Mesothelial cell of epicardium (in vitro differentiated cells): ENCODE measurements around the gene SPHK2. TPM values are rescaled to one million over a fixed set of nuclear protein-coding genes. Genes with fewer than 3 reads are reported as not detected.

Source experiments
- DNase-seq, 2 experiments: peaks; one replicate each; pipeline ENCODE4 v3.0.0; 2021; ENCODE audit warnings: low spot score in 2 of 2; ENCODE audit not compliant: unreplicated experiment in 2 of 2
- H3K27ac Mint-ChIP-seq: 2 replicates; pipeline ENCODE4 v1.8.0; 2021; ENCODE audit warnings: mixed read lengths
- H3K27me3 Mint-ChIP-seq: 2 replicates; pipeline ENCODE4 v1.8.0; 2021; ENCODE audit warnings: low read depth, mixed read lengths
- H3K36me3 Mint-ChIP-seq: 2 replicates; pipeline ENCODE4 v1.8.0; 2021; ENCODE audit warnings: mixed read lengths
- H3K4me1 Mint-ChIP-seq: 2 replicates; pipeline ENCODE4 v1.8.0; 2021; ENCODE audit warnings: mixed read lengths
- H3K4me3 Mint-ChIP-seq: 2 replicates; pipeline ENCODE4 v1.8.0; 2021; ENCODE audit warnings: mild to moderate bottlenecking, moderate library complexity, mixed read lengths
- H3K9me3 Mint-ChIP-seq: 2 replicates; pipeline ENCODE4 v1.8.0; 2021; ENCODE audit warnings: mixed read lengths
- CTCF ChIP-seq: fragments of 200-600 bp; sonication (generic); IDR thresholded peaks from one replicate; pipeline ENCODE4 v1.5.0; 2021; ENCODE audit warnings: antibody characterized with exemption; ENCODE audit not compliant: unreplicated experiment
- total RNA-seq: library from RNA; stranded (reverse); gene quantifications from 3 replicates; pipeline ENCODE4 v1.2.1, GENCODE V29; 2021

Gene SPHK2
- total RNA-seq, 1 donor from 2014 or later, result 27.7 TPM

GRCh38 chr19:48607359-48607755, 11.9 kb upstream of the SPHK2 start:
- TF ChIP-seq CTCF, result no peak
- Mint-ChIP-seq H3K9me3 (no peaks in the 10 kb centered on the region), H3K4me3 (no peak overlapping the region), H3K27me3 (no peaks in the 10 kb centered on the region), H3K27ac (no peak overlapping the region), H3K36me3 (no peaks in the 10 kb centered on the region), H3K4me1 (no peaks in the 10 kb centered on the region)
- no peak for DNase-seq

DNA sequence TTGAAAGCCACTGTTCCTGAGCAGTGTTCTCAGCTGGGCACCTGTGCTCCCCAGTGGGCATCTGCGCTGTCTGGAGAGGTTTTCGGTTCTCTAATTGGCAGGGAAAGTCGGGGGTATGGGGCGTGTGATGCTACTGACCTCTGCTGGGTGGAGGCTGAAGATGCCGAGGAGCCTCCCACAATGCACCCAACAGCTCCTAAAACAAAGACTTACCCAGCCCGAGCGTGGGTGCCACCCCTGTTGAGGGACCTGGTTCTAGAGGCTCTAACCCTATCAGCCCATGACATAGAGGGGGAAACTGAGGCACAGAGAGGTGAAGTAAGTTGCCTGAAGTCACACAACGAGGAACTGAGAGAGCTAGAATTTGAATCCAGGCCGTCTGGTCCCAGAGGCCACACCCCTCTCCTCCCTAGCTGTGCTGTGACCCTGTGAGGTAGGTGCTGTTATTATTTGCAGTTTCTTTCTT, 10.5 kb upstream of the SPHK2 start:
- Mint-ChIP-seq H3K4me3 (no peak overlapping the region), H3K9me3 (no peaks in the 10 kb centered on the region), H3K4me1 (no peaks in the 10 kb centered on the region), H3K27ac (no peak overlapping the region), H3K27me3 (no peaks in the 10 kb centered on the region), H3K36me3 (no peaks in the 10 kb centered on the region)
- no peak for TF ChIP-seq CTCF
- no peak for DNase-seq

DNA sequence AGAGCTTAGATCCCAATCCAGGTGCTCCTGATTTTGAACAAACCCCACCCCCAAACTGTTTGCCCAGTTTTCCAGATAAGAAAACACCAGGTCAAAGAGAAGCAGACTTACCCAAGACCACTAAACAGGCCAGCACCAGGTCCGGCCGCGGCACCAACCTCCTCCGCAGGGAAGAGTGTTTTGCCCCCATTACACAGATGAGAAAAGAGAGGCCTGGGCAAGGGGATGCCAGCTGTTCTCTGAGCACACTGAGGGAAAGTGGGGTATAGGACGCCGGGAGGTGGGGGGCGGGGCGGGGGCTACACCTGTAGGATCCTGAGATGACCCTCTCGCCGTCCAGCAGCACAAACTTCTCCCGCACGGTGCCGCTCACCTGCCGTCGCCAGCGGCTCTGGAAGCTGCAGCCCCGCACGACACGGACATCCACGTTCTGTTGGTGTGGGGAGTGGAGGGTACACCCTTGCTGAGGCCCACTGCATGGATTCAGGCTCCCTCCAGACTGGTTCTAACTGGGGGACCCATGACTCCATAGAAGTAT, 9.7 kb upstream of the SPHK2 start:
- no peak for TF ChIP-seq CTCF
- H3K4me3 Mint-ChIP-seq, result no peak overlapping the region
- no peaks in the 10 kb centered on the region for H3K9me3 Mint-ChIP-seq
- no peak for DNase-seq
- H3K4me1 Mint-ChIP-seq, result no peaks in the 10 kb centered on the region
- no peaks in the 10 kb centered on the region for H3K36me3 Mint-ChIP-seq
- no peak overlapping the region for H3K27ac Mint-ChIP-seq
- no peaks in the 10 kb centered on the region for H3K27me3 Mint-ChIP-seq

DNA sequence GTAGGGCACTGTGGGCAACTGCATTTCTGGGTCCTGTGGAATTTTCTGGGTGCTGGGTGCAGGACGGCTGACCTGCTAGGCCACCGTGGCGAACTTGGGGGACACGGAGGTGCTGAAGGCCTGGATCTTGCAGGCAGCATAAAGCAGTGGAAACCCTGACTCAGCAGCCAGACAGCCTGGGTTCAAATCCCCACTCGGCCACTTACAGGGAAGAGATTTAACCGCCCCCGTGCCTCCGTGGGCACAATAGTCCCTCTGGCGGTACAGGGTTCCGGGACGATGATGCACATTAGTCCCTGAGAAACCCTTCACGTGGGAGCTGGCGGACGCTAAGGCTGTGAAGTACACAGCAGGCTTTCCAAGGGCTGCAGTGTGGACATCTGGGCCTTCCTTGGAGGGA, 7.4 kb upstream of the SPHK2 start:
- DNase-seq, result no peak
- no peaks in the 10 kb centered on the region for H3K9me3 Mint-ChIP-seq
- peaks cover 12% of the 10 kb centered on the region for H3K4me1 Mint-ChIP-seq
- TF ChIP-seq CTCF, result no peak
- H3K27me3 Mint-ChIP-seq, result no peaks in the 10 kb centered on the region
- H3K4me3 Mint-ChIP-seq, result no peak overlapping the region
- H3K27ac Mint-ChIP-seq, result no peak overlapping the region
- H3K36me3 Mint-ChIP-seq, result peaks cover 5% of the 10 kb centered on the region

DNA sequence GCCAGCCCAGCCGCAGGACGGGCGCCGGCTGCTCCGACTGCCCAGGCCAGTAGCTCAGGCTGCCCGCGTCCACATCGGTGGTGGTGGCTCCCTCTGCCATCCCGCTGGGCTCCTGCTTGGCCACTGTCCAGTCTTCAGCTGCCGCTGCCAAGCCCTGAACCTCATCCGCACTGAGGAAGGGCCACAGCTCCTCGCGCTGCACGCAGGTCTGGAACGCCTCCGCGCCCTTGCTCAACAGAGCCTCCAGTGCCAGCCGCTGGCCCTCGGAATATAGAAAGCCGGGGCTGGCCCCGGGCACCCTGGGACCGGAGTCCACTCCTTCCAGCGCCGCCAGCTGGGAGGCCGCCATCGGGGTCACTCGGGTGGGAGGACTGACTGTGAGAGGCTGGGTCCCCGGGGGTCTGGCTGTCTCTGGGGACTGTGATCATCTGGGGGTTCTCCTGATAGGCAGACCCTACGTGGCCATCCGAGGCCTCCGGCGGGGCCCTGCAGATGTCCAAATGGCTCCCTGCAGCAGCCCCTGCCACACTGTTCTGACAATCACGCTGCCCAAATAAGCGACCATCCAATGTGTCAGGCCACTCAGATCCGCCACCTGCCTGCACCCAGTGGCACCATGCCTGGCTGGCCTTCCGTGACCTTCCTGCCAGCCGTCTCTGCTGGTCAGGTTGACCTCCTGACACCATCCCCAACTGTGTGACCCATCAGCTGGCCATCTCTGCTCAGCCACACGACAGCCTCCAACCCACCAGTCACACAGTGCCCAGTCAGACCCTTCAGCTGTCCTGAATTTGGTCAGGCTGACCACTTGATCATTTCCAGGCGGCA, 6.1 kb upstream of the SPHK2 start:
- H3K36me3 Mint-ChIP-seq, result peaks cover 5% of the 10 kb centered on the region
- no peaks in the 10 kb centered on the region for H3K27me3 Mint-ChIP-seq
- H3K9me3 Mint-ChIP-seq, result no peaks in the 10 kb centered on the region
- peaks cover 26% of the 10 kb centered on the region for H3K4me1 Mint-ChIP-seq
- no peak for DNase-seq
- H3K4me3 Mint-ChIP-seq, result no peak overlapping the region
- no peak for TF ChIP-seq CTCF
- no peak overlapping the region for H3K27ac Mint-ChIP-seq
